HG03175 (cell line): ENCODE results near the gene TBL1Y.
"Not testable (repeated sequence)": the region's sequence is repeated elsewhere in the genome, so short reads cannot be mapped to it uniquely, and the experiment has no call there.

Source experiments
- ATAC-seq: cut with Tn5 transposase; IDR thresholded peaks from one replicate; pipeline ENCODE4 v1.9.1; 2021; ENCODE audit warnings: mild to moderate bottlenecking, moderate library complexity; ENCODE audit not compliant: unreplicated experiment

TBL1Y gene

DNA sequence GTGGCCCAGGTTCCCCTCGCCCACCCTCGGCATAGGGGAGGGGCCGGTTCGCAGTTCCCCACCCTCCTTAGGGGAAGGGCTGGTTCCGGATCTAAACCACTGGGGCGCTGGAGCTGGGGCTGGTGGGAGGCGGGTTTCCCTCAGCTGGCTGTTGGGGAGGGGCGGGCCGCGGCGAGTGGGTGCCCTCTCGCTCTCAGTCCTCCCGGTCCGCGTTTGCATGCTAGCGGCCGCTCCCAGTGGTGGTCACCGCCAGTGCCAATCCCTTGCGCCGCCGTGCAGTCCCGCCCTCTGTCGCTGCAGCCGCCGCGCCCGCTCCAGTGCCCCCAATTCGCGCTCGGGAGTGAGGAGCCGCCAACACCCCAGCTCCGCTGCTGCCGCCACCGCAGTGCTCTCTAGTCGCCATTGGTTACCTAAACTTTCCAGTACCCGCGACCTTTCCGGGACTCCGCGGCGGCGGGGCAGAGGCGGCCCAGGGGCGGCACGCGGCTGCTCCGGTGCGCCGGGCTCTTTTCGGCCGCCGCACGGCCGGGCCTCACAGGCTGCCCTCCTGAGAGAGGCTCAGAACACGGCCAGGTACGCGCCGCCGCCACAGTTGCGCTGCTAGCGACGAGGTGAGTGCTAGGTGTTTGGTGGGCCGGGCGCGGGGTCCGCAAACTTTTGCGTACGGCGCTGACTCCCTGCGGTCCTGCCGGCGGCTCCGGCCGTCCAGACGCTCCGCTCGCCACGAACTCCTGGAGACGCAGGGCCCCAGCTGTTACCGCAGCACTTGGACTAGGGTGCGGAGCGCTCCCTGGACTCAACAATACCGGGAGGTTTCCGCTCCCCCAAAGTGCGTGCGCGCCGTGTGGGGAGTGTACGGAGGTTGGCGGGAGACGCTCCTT is at the start of gene TBL1Y:
TSS of gene TBL1Y (plus strand) at position 326 of the 881 bp plus-strand sequence. CDS start 114,388 bp downstream, outside the sequence.
- ATAC-seq, result no peak

DNA sequence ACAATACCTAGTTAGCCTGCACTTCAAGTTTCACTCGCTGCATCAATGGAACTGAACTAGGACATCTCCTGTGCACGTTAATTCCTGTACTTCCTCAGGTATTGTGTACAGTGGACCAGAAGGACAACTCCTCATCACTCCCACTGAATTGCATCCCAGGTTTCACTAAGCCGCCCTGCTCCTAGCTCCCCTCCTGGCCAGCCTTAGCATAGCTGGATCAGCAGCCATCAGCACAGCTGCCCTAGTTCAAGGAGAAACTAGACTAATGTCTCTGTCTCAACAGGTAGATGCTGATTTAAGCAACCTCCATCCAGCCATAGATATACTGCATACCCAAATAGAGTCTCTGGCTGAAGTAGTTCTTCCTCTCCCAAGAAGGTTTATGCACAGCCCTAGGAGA is 16.0 kb upstream of the TBL1Y start:
- ATAC-seq, result no peak

DNA sequence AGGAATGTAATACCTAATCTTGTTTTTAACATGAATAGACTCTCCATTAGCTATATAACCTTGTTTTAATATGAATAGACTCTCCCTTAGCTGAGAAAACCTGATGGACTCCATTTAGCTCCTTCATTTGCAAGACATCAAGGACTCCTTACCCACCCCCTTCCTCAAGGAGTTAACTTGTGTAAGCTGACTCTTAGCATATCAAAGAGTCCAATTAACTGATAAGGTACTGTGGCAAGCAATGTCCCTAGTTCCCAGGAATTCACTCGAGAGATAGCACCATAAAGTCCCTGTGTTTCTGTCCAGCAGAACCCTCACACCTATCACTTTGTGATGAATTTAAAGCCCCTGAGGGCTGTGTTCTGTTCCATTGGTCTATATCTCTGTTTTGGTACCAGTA is 15.3 kb upstream of the TBL1Y start:
- ATAC-seq, result no peak

DNA sequence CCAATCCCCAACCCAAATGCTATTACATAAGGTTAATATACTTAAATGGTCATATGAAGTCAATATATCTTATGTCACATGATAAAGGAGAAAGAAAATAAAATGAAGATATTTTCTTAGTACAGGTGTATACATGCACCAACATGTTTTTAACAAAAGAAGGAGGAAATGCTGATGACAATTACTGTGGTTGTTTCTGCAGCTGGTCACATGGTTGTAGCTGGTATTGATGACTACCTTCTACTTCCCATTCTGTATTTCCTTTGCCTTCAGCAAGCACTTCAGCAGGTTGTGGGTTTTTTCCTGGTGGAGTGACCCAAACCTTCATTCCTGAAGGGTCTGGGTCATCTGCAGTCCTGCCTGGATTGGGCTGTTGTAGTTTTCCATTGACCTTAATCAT is 8.4 kb upstream of the TBL1Y start:
- not testable (repeated sequence) for ATAC-seq

DNA sequence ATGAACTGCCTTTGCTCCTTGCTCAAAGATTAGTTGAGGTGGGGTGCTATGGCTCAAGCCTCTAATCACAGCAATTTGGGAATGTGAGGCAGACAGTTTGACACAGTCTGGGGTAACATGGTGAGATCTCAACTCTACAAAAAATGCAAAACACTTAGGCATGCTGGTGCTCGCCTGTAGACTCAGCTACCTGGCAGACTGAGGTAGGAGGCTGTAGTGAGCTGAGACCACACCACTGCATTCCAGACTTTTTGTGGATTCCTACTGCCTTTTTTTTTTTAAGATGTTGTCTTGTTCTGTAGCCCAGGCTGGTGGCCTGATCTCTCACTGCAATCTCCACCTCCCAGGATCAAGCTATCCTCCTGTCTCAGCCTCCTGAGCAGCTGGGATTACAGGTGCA is 2.9 kb upstream of the TBL1Y start:
- no peak for ATAC-seq

DNA sequence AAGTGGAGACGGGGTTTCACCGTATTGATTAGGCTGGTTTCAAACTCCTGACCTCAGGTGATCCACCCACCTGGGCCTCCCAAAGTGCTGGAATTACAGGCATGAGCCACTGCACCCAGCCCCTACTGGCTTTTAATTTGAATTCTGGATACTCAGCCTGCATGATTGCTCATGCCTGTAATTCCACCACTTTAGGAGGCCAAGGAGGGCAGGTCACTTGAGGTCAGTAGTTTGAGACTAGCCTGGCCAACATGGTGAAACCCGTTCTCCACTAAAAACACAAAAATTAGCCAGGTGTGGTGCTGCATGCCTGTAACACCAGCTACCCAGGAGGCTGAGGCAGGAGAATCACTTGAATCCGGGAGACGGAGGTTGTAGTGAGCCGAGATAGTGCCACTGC is 2.5 kb upstream of the TBL1Y start:
- not testable (repeated sequence) for ATAC-seq

DNA sequence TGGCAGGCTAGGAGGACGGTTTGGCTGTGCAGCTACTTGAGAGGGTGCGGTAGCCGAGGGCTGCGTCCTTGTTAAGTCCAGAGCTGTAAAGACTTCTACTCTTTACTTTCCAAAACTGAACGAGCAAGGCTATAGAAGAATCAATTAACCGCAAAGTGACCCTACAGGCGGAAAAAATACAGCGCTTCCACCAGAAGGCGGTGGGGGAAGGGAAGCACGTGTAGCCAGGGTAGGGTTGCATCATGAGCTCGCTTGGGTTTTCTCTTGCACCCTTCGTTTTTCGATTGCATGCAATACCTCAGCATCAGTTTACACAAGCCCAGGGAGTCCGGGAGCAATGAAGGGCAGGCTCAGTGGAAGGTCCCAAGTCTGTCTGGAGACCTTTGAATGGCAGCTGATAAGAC is 1.4 kb upstream of the TBL1Y start:
- no peak for ATAC-seq

DNA sequence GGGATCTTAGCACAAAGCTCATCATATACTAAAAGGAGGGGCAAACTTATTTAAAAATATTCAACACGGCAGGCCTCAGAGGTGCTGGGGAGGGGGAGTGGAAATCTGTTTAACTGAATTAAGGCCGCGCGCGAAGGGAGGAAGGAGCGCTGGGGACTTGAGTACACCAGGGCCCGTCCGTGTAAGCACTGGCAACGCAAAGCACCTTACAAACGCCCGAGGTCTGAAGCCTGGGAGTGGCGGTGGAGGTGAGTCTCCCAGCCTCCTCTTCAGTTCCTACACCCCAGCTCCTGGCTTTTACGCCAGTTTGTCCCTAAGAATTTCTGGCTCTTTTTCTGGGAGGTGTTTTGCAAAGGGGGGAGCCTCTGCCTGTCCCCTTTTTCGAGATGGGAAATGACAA is 641 bp upstream of the TBL1Y start:
- no peak for ATAC-seq

DNA sequence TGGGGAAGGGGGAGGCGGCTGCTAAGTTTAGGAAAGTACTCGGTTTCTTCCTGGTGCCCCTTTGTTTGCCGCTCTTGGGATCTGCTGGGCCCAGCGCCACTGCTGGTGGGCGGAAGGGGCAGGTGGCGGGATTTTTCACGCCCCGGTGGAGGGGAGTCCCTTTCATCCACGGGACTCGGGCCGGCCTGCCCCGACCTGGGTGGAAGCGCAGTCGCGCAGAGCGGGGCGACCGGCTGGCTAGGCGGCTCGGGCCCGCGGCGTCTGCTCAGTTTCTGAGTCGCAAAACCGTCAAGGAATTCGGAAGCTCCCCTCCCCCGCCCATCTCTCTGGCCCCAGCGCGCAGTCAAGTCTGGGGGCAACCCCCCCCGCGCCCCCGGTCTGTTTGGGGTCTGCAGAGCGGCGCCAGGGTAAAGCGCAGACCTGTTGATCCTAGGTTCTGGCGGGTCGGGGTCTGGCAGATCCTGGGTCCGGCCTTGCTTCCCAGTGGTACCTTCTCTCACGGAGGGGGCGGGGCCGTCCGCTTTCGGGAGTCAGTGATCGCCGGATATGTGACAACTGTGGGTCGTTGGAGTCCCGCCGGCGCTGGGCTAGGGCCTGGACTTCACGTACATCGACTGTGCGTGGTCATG is 870 bp downstream of the TBL1Y start, which contains the start of gene AMELY:
TSS of gene AMELY (minus strand) at position 500 of the 629 bp plus-strand sequence. CDS start 39,144 bp downstream, outside the sequence.
- ATAC-seq, result no peak

DNA sequence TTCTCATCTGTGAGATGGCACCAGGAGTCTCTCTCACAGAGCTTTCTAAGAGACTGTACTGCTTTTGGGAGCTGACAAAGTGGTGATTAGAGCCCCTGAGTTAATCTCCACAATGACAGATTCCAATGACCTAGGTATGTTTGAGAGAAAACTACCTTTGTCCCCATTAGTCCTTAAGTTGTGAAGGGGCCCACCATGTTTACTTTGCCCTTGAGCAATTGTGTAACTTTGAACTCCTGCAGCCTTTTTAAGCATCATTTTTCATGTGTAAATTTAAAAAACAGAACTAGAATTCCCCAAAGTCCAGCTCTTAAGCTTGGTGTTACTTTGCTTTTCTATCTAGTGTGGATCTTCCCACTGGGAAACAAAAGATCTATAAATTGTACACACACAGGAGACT is 2.9 kb downstream of the TBL1Y start:
- no peak for ATAC-seq

DNA sequence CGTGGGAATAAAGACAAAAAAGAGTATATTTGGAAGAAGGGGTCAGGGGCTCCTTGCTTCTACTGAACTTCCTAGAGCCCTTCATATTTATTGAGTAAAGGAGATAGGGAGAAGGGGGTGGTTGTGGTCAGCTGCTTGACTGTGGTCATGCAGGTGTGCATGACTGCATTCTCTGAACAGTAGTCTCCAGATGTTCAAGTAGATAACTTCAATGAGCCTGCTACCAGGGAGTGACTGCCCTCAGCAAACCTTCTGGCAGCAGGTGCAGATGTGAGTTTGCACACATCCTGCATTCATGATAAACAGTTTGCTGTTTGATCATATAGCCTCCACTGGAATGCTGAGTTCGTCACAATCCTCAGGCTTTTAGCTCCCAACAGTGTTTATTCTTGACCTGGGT is 10.6 kb downstream of the TBL1Y start:
- no peak for ATAC-seq

DNA sequence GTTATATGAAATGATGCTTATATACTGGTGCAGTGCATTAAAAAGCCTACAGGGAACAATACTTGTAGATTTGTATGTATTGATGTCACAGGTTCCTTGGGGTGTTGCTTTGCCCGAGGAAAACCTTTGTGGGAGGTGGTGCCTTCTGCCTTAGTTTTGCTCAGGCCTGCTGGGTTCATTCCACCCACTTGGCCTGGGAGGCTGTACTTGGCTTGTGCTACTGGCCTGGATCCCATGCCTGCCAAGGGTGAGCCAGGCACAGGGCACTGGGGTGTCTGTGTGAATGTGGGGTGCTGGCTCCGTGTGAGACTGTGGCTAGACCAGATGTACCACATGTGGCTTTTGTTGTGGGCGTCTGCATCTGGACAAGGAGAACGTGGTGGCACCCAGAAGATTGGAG is 17.8 kb downstream of the TBL1Y start:
- no peak for ATAC-seq

DNA sequence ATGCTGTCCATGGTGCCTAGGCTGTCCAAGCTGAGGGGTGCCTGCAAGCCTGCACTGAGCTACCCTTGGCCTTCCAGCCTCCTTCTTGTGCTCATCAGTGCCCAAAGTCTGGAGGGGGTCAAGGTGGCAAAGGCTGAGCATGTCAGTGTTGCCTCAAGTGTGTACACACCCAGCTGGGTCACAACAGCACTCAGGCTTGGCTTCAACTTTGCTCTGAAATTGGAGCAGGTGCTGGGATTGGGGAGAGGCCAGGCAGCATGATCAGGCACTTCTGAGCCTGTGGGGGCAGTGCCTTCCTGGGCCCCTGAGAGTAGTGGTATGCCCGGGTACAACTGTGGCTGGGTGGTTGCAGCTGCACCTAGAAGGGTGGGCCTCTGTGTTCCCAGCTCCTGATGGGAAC is 18.7 kb downstream of the TBL1Y start:
- no peak for ATAC-seq

DNA sequence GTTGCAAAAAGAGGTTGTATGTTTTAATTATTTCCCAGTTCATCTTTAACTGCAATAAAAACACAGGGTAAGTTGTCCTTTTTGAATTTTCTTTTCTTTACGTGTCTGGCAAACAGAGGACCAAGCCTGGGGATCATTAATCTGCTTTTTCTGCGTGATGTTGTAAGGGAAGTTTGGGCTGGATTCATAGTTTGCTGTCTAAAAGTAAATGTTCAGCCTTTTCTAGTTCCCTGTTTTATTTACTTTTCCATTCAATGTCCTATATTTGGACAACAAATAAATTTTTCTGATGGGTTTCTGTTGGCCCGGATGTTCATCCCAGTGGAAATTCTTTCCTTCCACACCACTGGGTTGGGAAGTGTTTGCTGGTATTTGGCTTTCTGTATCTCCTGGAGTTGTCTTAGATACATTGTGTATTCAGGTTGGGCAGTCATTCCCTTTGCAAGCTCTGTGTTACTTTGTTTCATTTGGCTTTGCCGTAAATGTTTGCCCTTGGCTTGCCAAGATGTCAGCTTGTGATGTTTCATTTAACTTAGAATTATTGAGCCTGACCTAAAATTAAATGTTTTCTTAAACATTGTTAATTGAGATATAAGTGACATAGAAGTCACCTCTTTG is 21.4 kb downstream of the TBL1Y start:
- no peak for ATAC-seq

DNA sequence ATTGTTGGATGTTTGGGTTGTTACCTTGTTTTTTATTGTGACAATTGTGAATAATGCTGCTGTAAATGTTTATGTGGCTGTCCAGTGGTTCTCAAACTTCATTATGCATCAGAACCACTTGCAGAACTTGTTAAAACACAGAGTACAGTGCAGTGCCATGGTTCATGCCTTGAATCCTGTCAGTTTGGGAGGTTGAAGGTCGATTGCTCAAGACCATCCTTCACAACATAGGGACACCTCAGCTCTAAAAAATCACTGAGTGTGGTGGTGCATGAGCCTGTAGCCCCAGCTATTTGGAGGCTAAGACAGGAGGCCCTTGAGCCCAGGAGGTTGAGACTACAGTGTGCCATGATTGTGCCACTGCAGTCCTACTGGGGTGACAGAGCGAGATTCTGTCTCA is 25.0 kb downstream of the TBL1Y start:
- ATAC-seq, result no peak

DNA sequence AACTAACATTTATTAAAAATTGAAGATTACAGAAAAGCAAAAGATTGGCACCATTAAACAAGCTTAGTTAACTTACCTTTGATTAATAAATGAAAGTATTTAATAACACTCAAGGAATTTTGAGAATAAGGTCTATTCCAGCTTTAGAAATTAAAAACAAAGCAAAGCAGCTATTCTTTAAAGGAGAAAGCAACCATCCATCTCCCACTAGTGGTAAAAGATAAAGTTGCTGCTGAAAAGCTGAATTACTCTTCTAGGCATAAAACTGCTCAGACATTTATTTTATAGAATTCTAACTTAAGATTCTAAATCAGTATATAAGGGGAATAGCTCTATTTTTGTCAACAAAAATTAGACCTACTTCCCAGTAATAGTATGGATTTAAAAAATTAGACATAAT is 37.2 kb downstream of the TBL1Y start:
- ATAC-seq, result no peak

DNA sequence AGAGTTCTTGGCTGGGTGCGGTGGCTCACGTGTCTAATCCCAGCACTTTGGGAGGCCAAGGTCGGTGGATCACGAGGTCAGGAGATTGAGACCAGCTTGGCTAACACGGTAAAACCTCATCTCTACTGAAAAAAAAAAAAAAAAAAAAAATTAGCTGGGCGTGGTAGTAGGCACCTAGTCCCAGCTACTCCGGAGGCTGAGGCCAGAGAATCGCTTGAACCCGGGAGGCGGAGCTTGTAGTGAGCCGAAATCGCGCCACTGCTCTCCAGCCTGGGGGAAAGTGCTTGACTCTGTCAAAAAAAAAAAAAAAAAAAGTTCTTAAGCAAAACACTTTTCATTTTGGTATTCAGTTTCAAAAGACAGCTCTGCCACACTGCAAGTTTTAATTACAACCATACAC is 37.9 kb downstream of the TBL1Y start:
- no peak for ATAC-seq

DNA sequence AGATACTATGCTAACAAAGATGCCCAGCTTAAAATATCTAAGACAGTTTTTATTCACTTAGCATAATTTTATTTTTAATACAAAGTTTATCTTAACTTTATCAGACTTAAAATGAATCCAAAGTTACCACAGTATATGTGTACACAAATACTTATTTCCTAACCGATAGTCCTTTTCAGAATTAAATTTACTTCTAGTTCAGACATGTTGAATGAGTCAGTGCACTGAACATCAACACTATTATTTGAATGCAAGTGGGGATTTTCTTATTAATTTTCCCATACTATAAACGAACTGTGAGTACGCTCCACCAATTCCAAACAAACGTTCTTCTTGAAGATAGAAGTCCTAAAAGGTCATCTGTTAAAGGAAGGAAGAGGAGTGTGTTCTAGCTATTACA is 39.5 kb downstream of the TBL1Y start:
- ATAC-seq, result no peak

DNA sequence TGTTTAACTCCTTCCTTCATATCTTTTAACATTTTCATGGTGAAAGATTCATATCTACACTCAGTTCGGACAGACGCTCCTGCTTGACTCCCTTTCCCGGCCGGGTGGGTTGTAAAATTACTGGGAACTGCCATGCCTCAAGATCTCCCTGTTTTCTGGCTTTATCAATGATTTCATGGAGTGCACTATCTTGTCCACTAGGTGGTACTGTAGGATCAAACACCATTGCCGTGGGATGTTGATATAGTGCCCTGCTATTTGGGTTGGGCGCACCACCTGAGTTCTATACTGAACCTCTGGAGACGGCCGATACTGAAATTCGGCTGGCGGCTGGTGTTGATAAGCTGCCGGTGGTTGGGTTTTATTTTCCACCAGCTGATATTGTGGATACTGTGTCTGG is 54.2 kb downstream of the TBL1Y start:
- ATAC-seq, result no peak

DNA sequence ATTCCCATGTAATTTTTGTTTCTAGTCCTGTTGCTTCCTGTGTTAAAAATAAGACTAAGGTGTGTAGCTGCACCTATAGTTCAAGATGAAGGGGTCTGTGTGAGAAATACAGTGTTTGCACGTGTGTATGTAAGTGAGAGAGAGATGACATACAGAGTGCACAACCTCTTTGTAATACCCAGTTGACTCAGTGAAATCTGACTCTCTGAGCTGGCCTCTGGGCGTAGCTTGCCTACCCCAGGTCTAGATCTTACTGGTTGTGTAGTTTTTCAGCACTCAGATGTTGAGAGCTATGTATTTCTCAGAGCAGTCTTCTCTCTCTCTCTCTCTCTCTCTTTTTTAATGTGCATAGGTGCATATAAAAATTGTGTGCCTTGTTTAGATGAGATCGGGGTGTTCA is 56.0 kb downstream of the TBL1Y start:
- no peak for ATAC-seq

DNA sequence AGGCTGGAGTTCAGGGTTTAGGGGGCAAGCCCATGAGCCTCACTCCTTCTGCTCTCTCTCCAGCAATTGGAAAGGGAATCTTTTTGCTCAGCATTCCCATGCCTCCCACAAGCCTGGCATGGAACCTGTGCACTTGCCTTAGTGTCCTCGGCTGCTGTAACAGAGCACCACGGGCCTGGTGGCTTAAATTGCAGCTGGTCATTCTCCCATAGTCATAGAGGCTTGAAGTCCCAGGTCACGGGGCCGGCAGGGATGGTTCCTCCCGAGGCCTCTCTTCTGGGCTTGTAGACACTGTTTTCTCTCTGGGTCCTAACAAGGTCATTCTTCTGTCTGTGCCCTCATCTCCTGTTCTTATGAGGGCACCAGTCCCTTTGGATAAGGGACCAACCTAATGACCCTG is 57.2 kb downstream of the TBL1Y start:
- ATAC-seq, result no peak

DNA sequence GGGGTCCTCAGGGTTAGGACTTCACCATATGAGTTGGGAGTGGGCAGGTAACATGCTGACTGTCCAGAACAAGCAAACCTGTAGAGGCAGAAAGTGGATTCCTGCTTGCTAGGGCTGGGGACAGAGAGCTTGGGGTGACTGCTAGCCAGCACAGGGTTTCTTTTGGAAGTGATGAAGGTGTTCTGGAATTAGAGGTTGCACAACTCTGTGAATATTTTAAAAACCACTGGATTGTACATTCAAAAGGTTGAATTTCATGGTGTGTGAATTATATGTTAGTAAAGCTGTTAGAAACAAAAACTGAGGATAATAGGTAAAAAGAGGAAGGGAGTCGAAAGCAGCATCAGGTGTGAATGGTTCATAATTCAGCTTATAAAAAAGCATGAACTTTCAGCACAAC is 57.7 kb downstream of the TBL1Y start:
- no peak for ATAC-seq
